Measurements from ENCODE around the gene ZNRF1. TPM values are rescaled to one million over a fixed set of nuclear protein-coding genes. Genes with fewer than 3 reads are reported as not detected.
"Not testable (repeated sequence)": the region's sequence is repeated elsewhere in the genome, so short reads cannot be mapped to it uniquely, and the experiment has no call there.

The ZNRF1 gene
- total RNA-seq, 1 experiment from 2014 or later: 55.1 TPM

GRCh38 chr16:74984194-74984528, 14.7 kb upstream of the ZNRF1 start:
- no TSS peak for BruUV-seq (replicated peaks)
- CTCF ChIA-PET: interaction anchor here (1.8 kb wide), 1 partner anchor 127 kb away, joined by 6 read pairs; no protein-coding TSS in a partner anchor
- H3K36me3 ChIP-seq (ENCODE audit: insufficient read depth, low read length, poor library complexity, severe bottlenecking): no peaks in the 10 kb centered on the region
- no peak overlapping the region for H3K27ac ChIP-seq (ENCODE audit: low read depth, low read length, poor library complexity, severe bottlenecking)
- no peaks in the 10 kb centered on the region for H3K9me3 ChIP-seq (ENCODE audit: low read depth, low read length, poor library complexity, severe bottlenecking)
- H3K4me3 ChIP-seq (ENCODE audit: low read depth, low read length, poor library complexity, severe bottlenecking): peak overlapping the region; percentile 88
- intact Hi-C loops (cut with micrococcal nuclease; ENCODE audit: unreplicated experiment): no loop called here
- no peak for DNase-seq (ENCODE audit: low spot score)
- H3K4me1 ChIP-seq (ENCODE audit: insufficient read depth, low read length, poor library complexity, severe bottlenecking): no peaks in the 10 kb centered on the region
- no peaks in the 10 kb centered on the region for H3K27me3 ChIP-seq (replicated peaks; ENCODE audit: insufficient read depth, low read depth, low read length, poor library complexity)
- POLR2A ChIA-PET (ENCODE audit: low non-redundant PET): no interaction called here
- no peak for TF ChIP-seq EZH2 (IDR thresholded peaks at IDR 0.05; ENCODE audit: borderline replicate concordance, low read depth, low read length, poor library complexity, severe bottlenecking)
- TF ChIP-seq, protein P1, sequence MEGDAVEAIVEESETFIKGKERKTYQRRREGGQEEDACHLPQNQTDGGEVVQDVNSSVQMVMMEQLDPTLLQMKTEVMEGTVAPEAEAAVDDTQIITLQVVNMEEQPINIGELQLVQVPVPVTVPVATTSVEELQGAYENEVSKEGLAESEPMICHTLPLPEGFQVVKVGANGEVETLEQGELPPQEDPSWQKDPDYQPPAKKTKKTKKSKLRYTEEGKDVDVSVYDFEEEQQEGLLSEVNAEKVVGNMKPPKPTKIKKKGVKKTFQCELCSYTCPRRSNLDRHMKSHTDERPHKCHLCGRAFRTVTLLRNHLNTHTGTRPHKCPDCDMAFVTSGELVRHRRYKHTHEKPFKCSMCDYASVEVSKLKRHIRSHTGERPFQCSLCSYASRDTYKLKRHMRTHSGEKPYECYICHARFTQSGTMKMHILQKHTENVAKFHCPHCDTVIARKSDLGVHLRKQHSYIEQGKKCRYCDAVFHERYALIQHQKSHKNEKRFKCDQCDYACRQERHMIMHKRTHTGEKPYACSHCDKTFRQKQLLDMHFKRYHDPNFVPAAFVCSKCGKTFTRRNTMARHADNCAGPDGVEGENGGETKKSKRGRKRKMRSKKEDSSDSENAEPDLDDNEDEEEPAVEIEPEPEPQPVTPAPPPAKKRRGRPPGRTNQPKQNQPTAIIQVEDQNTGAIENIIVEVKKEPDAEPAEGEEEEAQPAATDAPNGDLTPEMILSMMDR (conservative IDR thresholded peaks at IDR 0.05; ENCODE audit: low read depth, low read length): no peak

DNA sequence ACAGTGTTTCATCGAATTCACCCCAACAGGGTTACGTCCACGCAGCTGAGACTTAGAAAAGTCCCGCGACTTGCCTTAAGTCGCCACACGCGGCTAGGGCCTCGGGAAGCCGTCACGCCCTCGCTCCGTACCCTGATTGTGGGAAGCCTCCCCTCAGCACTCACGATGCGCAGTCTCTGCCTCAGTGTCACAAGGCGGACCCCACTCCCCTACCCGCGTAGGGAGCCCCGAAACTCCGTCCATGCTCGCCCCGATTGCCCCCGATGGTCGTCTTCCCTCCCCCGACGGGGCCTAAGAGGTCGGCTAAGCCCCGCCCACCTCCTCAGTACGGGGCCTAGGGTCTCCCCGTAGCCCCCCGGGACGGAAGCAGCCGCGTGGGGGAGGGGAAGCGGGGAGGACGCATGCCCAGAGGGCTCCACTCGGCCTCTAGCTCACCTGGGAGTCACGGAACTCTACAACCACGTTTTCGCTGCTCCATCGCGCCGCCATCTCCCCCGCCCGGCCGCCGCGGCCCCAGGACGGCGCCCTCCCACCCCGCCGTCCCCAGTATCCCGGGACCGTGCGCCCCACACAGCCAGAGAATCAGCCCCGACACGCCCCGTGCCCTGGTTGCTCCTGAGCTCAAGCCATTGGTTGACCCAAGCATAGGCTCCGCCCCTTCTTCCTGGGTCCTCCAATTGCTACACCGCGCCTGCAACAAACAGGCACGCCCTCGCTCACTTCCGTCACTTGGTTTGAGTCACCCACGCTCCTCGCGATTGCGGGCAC, 14.1 kb upstream of the ZNRF1 start, which contains the start of gene WDR59:
Gene WDR59, minus strand, starts transcription at position 595 of the 768 bp plus-strand sequence. Its CDS starts 106 bp downstream, at position 489.
- intact Hi-C loops (cut with micrococcal nuclease; ENCODE audit: unreplicated experiment): no loop called here
- CTCF ChIA-PET: interaction anchor here (1.8 kb wide), 1 partner anchor 126 kb away, joined by 6 read pairs; no protein-coding TSS in a partner anchor
- Histone ChIP-seq H3K27ac (ENCODE audit: low read depth, low read length, poor library complexity, severe bottlenecking) (peak within 1 kb of the TSS; percentile 76), H3K27me3 (replicated peaks; ENCODE audit: insufficient read depth, low read depth, low read length, poor library complexity) (no peaks in the 10 kb centered on the region), H3K36me3 (ENCODE audit: insufficient read depth, low read length, poor library complexity, severe bottlenecking) (no peaks in the 10 kb centered on the region), H3K4me1 (ENCODE audit: insufficient read depth, low read length, poor library complexity, severe bottlenecking) (no peaks in the 10 kb centered on the region), H3K4me3 (ENCODE audit: low read depth, low read length, poor library complexity, severe bottlenecking) (peak within 1 kb of the TSS; percentile 88), H3K9me3 (ENCODE audit: low read depth, low read length, poor library complexity, severe bottlenecking) (no peaks in the 10 kb centered on the region)
- POLR2A ChIA-PET (ENCODE audit: low non-redundant PET): interaction anchor here (0.6 to 0.7 kb wide), 2 partner anchors 90 to 288 kb away, joined by 5 to 6 read pairs; no protein-coding TSS in a partner anchor
- TF ChIP-seq, protein P1 (conservative IDR thresholded peaks at IDR 0.05; ENCODE audit: low read depth, low read length): no peak
- no peak for TF ChIP-seq EZH2 (IDR thresholded peaks at IDR 0.05; ENCODE audit: borderline replicate concordance, low read depth, low read length, poor library complexity, severe bottlenecking)
- DNase-seq (ENCODE audit: low spot score): peak; percentile 100
- TSS peak; percentile 68 for BruUV-seq (replicated peaks)

DNA sequence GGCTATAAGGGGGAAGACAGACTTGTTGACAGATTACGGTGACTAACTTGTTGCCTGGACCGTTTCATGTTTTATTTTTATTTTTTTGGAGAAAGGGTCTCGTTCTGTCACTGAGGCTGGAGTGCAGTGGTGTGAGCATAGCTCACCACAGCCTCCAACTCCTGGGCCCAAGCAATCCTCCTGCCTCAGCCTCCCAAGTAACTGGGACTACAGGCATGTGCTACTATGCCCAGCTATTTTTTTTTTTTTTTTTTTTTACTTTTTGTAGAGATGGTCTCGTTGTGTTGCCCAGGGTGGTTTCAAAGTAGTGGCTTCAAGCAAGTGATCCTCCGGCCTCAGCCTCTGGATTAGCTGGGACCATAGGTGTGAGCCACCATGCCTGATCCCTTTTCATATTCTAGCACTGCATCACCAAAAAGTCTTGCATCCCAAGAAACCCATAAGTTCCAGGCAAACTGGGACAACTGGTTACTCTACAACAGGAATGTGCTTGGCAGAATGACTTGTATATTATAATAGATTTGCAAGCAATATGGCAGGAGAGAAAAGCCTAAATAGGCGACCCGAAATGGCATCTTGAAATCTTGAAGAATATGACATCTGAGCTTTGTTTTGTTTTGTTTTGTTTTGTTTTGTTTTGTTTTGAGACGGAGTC, 11.7 kb upstream of the ZNRF1 start:
- DNase-seq (ENCODE audit: low spot score): no peak

GRCh38 chr16:74989864-74990263, 9.0 kb upstream of the ZNRF1 start:
- H3K36me3 ChIP-seq (ENCODE audit: insufficient read depth, low read length, poor library complexity, severe bottlenecking): not testable (repeated sequence)

More for the DNA sequence above, 11.7 kb upstream of the ZNRF1 start:
- H3K9me3 ChIP-seq (ENCODE audit: low read depth, low read length, poor library complexity, severe bottlenecking): no peaks in the 10 kb centered on the region
- no peak overlapping the region for H3K4me3 ChIP-seq (ENCODE audit: low read depth, low read length, poor library complexity, severe bottlenecking)
- BruUV-seq (replicated peaks): no TSS peak
- H3K4me1 ChIP-seq (ENCODE audit: insufficient read depth, low read length, poor library complexity, severe bottlenecking): no peaks in the 10 kb centered on the region
- TF ChIP-seq EZH2 (IDR thresholded peaks at IDR 0.05; ENCODE audit: borderline replicate concordance, low read depth, low read length, poor library complexity, severe bottlenecking): no peak
- TF ChIP-seq, protein P1 (conservative IDR thresholded peaks at IDR 0.05; ENCODE audit: low read depth, low read length): no peak
- POLR2A ChIA-PET (ENCODE audit: low non-redundant PET): no interaction called here
- no peaks in the 10 kb centered on the region for H3K27me3 ChIP-seq (replicated peaks; ENCODE audit: insufficient read depth, low read depth, low read length, poor library complexity)
- intact Hi-C loops (cut with micrococcal nuclease; ENCODE audit: unreplicated experiment): no loop called here
- H3K36me3 ChIP-seq (ENCODE audit: insufficient read depth, low read length, poor library complexity, severe bottlenecking): no peaks in the 10 kb centered on the region
- no peak overlapping the region for H3K27ac ChIP-seq (ENCODE audit: low read depth, low read length, poor library complexity, severe bottlenecking)
- CTCF ChIA-PET: no interaction called here

More at GRCh38 chr16:74989864-74990263, 9.0 kb upstream of the ZNRF1 start:
- CTCF ChIA-PET; POLR2A ChIA-PET (ENCODE audit: low non-redundant PET); H3K4me3 ChIP-seq (ENCODE audit: low read depth, low read length, poor library complexity, severe bottlenecking); H3K27me3 ChIP-seq (replicated peaks; ENCODE audit: insufficient read depth, low read depth, low read length, poor library complexity); H3K9me3 ChIP-seq (ENCODE audit: low read depth, low read length, poor library complexity, severe bottlenecking); H3K4me1 ChIP-seq (ENCODE audit: insufficient read depth, low read length, poor library complexity, severe bottlenecking); DNase-seq (ENCODE audit: low spot score); H3K27ac ChIP-seq (ENCODE audit: low read depth, low read length, poor library complexity, severe bottlenecking); intact Hi-C loops (cut with micrococcal nuclease; ENCODE audit: unreplicated experiment); BruUV-seq (replicated peaks): not testable (repeated sequence)
